ENCODE data around the gene PCDHGA3. TPM values are rescaled to one million over a fixed set of nuclear protein-coding genes. Genes with fewer than 3 reads are reported as not detected.

Gene PCDHGA3
- total and polyA plus RNA-seq, 2 experiments from 2014 or later = 0.63 to 0.90 TPM

- Mint-ChIP-seq H3K4me1 (no peaks in the 10 kb centered on the region; the same call in 2 of the 3 replicates), H3K36me3 (ENCODE audit: low read depth) (peaks cover 74% of the 10 kb centered on the region), H3K27ac (no peak overlapping the region), H3K27me3 (ENCODE audit: insufficient read depth, low read depth, poor library complexity) (peaks cover 6% of the 10 kb centered on the region), H3K9me3 (peaks cover 89% of the 10 kb centered on the region), H3K4me3 (peak overlapping the region; percentile 11; the same call in 1 of the 3 replicates)
- no peaks in the 10 kb centered on the region for H4K20me1 ChIP-seq (replicated peaks; ENCODE audit: insufficient read depth)
- no peak for ATAC-seq
- H3K27me3 ChIP-seq (ENCODE audit: insufficient read depth) = peaks cover 7% of the 10 kb centered on the region; the same call in 1 of the 2 replicates
- no peak for DNase-seq (ENCODE audit: low spot score)
- H3K4me3 ChIP-seq = no peak overlapping the region
- H3K36me3 ChIP-seq (ENCODE audit: insufficient read depth) = peaks cover 7% of the 10 kb centered on the region; the same call in 1 of the 2 replicates
- no peak overlapping the region for H3K4me2 ChIP-seq
- no peaks in the 10 kb centered on the region for H3K9me2 ChIP-seq (ENCODE audit: insufficient read depth)
- 0 out of 2 replicates have a peak, but pooled peaks cover 5% of the 10 kb centered on the region for H3K79me2 ChIP-seq (replicated peaks; ENCODE audit: insufficient read depth)
- TF ChIP-seq ZNF331 (CRISPR knock-in tag; IDR thresholded peaks at IDR 0.05; ENCODE audit: low read depth) (no peak), EZH2 (IDR thresholded peaks at IDR 0.05; ENCODE audit: low read depth, unreplicated experiment) (no peak)
- 0 out of 2 replicates have a peak, but pooled peaks cover 5% of the 10 kb centered on the region for H3K4me1 ChIP-seq (ENCODE audit: insufficient read depth)
- H3F3A ChIP-seq (replicated peaks; ENCODE audit: low read depth) = no peaks in the 10 kb centered on the region
- H3K27ac ChIP-seq (ENCODE audit: low read depth) = no peak overlapping the region
- no peak overlapping the region for H2AFZ ChIP-seq
Measured at GRCh38 chr5:141388661-141389060, 45.0 kb downstream of the PCDHGA3 start.

- Histone ChIP-seq H3K27ac (ENCODE audit: low read depth) (no peak overlapping the region), H3K27me3 (ENCODE audit: insufficient read depth) (peaks cover 7% of the 10 kb centered on the region; the same call in 1 of the 2 replicates), H3K4me3 (no peak overlapping the region), H3K36me3 (ENCODE audit: insufficient read depth) (peaks cover 7% of the 10 kb centered on the region; the same call in 1 of the 2 replicates), H3F3A (replicated peaks; ENCODE audit: low read depth) (no peaks in the 10 kb centered on the region), H3K79me2 (replicated peaks; ENCODE audit: insufficient read depth) (0 out of 2 replicates have a peak, but pooled peaks cover 5% of the 10 kb centered on the region), H4K20me1 (replicated peaks; ENCODE audit: insufficient read depth) (no peaks in the 10 kb centered on the region), H2AFZ (no peak overlapping the region), H3K4me1 (ENCODE audit: insufficient read depth) (0 out of 2 replicates have a peak, but pooled peaks cover 5% of the 10 kb centered on the region), H3K9me2 (ENCODE audit: insufficient read depth) (no peaks in the 10 kb centered on the region), H3K4me2 (no peak overlapping the region)
- Mint-ChIP-seq H3K4me1 (no peaks in the 10 kb centered on the region; the same call in 2 of the 3 replicates), H3K4me3 (peak overlapping the region; percentile 13; the same call in 1 of the 3 replicates), H3K27me3 (ENCODE audit: insufficient read depth, low read depth, poor library complexity) (peaks cover 5% of the 10 kb centered on the region), H3K9me3 (peaks cover 89% of the 10 kb centered on the region), H3K27ac (no peak overlapping the region), H3K36me3 (ENCODE audit: low read depth) (peaks cover 75% of the 10 kb centered on the region)
- ATAC-seq (no peak), DNase-seq (ENCODE audit: low spot score) (no peak)
- TF ChIP-seq ZNF331 (CRISPR knock-in tag; IDR thresholded peaks at IDR 0.05; ENCODE audit: low read depth) = no peak
- no peak for TF ChIP-seq REST (IDR thresholded peaks at IDR 0.05; ENCODE audit: unreplicated experiment)
- TF ChIP-seq ZNF114 (CRISPR knock-in tag; IDR thresholded peaks at IDR 0.05) = no peak
- no peak for TF ChIP-seq EZH2phosphoT487 (IDR thresholded peaks at IDR 0.05; ENCODE audit: unreplicated experiment)
- no peak for TF ChIP-seq POLR2AphosphoS5 (IDR thresholded peaks at IDR 0.05; ENCODE audit: low read depth)
- TF ChIP-seq CREB1 (CRISPR knock-in tag; IDR thresholded peaks at IDR 0.05; ENCODE audit: low read depth) = no peak
- no peak for TF ChIP-seq STAT1 (IDR thresholded peaks at IDR 0.05; ENCODE audit: unreplicated experiment)
- TF ChIP-seq ETS1 (IDR thresholded peaks at IDR 0.05) = no peak
- TF ChIP-seq CTCF (conservative IDR thresholded peaks at IDR 0.05; ENCODE audit: low read depth in 2 of 2) = no peak
- no peak for TF ChIP-seq EZH2 (IDR thresholded peaks at IDR 0.05; ENCODE audit: low read depth, unreplicated experiment)
- no peak for TF ChIP-seq NANOG (IDR thresholded peaks at IDR 0.05; ENCODE audit: borderline replicate concordance)
- no peak for TF ChIP-seq JUNB (IDR thresholded peaks at IDR 0.05; ENCODE audit: unreplicated experiment)
Measured at GRCh38 chr5:141389153-141390042, 45.8 kb downstream of the PCDHGA3 start.

Data from GM23338 (cell line).